Keratinocyte (primary cell): ENCODE results near the gene TBCE. TPM values are rescaled to one million over a fixed set of nuclear protein-coding genes. Genes with fewer than 3 reads are reported as not detected.

Source experiments
- DNase-seq: peaks from one replicate; pipeline ENCODE4 v3.0.0-alpha.2; 2011; ENCODE audit warnings: low read depth, missing footprints, low spot score
- FAIRE-seq: peaks from 2 replicates; lab custom pipeline; 2011; peaks lifted over from hg19 to GRCh38; lab: Jason Lieb, UNC
- H2AFZ ChIP-seq: 2 replicates; pipeline ENCODE4 v1.6.0; 2012; ENCODE audit warnings: low read length, control low read depth, inconsistent platforms; ENCODE audit not compliant: control insufficient read depth
- H3K27ac ChIP-seq: 2 replicates; pipeline ENCODE4 v1.5.1; 2011; ENCODE audit warnings: low read length; ENCODE audit not compliant: control insufficient read depth, insufficient read depth
- H3K27me3 ChIP-seq: 3 replicates; pipeline ENCODE4 v1.6.0; 2011; ENCODE audit warnings: low read length; ENCODE audit not compliant: control insufficient read depth, insufficient read depth; ENCODE audit errors: extremely low read depth
- H3K36me3 ChIP-seq, 2 experiments: 2 replicates in 1 of 2; 3 replicates in 1 of 2; pipeline ENCODE4 v1.5.1; 2011; ENCODE audit warnings: low read length in 2 of 2, mild to moderate bottlenecking in 1 of 2; ENCODE audit not compliant: control insufficient read depth in 2 of 2, insufficient read depth in 2 of 2; ENCODE audit errors: extremely low read depth in 1 of 2
- H3K4me1 ChIP-seq: 3 replicates; pipeline ENCODE4 v1.5.1; 2011; ENCODE audit warnings: low read length; ENCODE audit not compliant: control insufficient read depth, insufficient read depth; ENCODE audit errors: extremely low read depth
- H3K4me2 ChIP-seq: 3 replicates; pipeline ENCODE4 v1.6.0; 2011; ENCODE audit warnings: low read depth, low read length; ENCODE audit not compliant: control insufficient read depth, insufficient read depth; ENCODE audit errors: extremely low read depth
- H3K4me3 ChIP-seq, 3 experiments: fragments of 200-600 bp in 1 of 3; sonication (generic) in 1 of 3; 2 replicates in 2 of 3; 3 replicates in 1 of 3; pipeline ENCODE4 v1.5.1; 2011 to 2016; ENCODE audit warnings: low read length in 3 of 3, mild to moderate bottlenecking in 3 of 3, control low read depth in 2 of 3, inconsistent platforms in 1 of 3, low read depth in 1 of 3, mixed read lengths in 1 of 3, mixed run types in 1 of 3, moderate library complexity in 1 of 3; ENCODE audit not compliant: control insufficient read depth in 2 of 3, insufficient read depth in 2 of 3; ENCODE audit errors: extremely low read depth in 1 of 3
- H3K79me2 ChIP-seq: 2 replicates; pipeline ENCODE4 v1.6.0; 2012; ENCODE audit warnings: low read length; ENCODE audit not compliant: control insufficient read depth, insufficient read depth
- H3K9ac ChIP-seq: 3 replicates; pipeline ENCODE4 v1.6.0; 2011; ENCODE audit warnings: low read length; ENCODE audit not compliant: control insufficient read depth, insufficient read depth; ENCODE audit errors: extremely low read depth
- H3K9me1 ChIP-seq: 3 replicates; pipeline ENCODE4 v1.6.0; 2011; ENCODE audit warnings: low read length; ENCODE audit not compliant: control insufficient read depth, insufficient read depth; ENCODE audit errors: extremely low read depth
- H3K9me3 ChIP-seq: 2 replicates; pipeline ENCODE4 v1.5.1; 2012; ENCODE audit warnings: low read depth, low read length; ENCODE audit not compliant: control insufficient read depth
- H4K20me1 ChIP-seq: 3 replicates; pipeline ENCODE4 v1.6.0; 2011; ENCODE audit warnings: low read length; ENCODE audit not compliant: control insufficient read depth, insufficient read depth; ENCODE audit errors: extremely low read depth
- CTCF ChIP-seq, 3 experiments: IDR thresholded peaks in 1 of 3; conservative IDR thresholded peaks in 1 of 3; optimal IDR thresholded peaks in 1 of 3; 2 replicates in 2 of 3; 3 replicates in 1 of 3; pipeline versions ENCODE3 to v1.5.1; 2011; ENCODE audit warnings: low read length in 3 of 3, mild to moderate bottlenecking in 3 of 3, moderate library complexity in 2 of 3, control low read depth in 1 of 3, inconsistent platforms in 1 of 3; ENCODE audit not compliant: insufficient read depth in 2 of 3; ENCODE audit errors: extremely low read depth in 1 of 3
- EZH2 ChIP-seq: IDR thresholded peaks from one replicate; pipeline ENCODE4 v1.6.1; 2012; ENCODE audit warnings: inconsistent platforms, mild to moderate bottlenecking, low read length, moderate library complexity
- dilution Hi-C: fragments of 300-500 bp; cut with MboI; formaldehyde crosslinking; loops from one replicate; pipeline ENCODE4 v1.7.0; 2020; ENCODE audit warnings: low sequenced_read_pairs; ENCODE audit not compliant: extremely low pct_ligation_motif_present
- polyA plus RNA-seq, 5 experiments: library from polyadenylated mRNA; depleted of rRNA in 3 of 5; stranded (reverse) in 3 of 5; stranded (forward) in 1 of 5; unstranded in 1 of 5; fragments of >200 nt; gene quantifications; 1 replicate in 1 of 5; 2 replicates in 3 of 5; 3 replicates in 1 of 5; pipeline versions ENCODE4 v1.2.1 to v1.2.3, GENCODE V29; 2011 to 2012; ENCODE audit warnings: missing spikeins in 2 of 5, low read depth in 1 of 5, low replicate concordance in 1 of 5

The TBCE gene
- polyA plus RNA-seq, 1 donor (not counting 4 experiments of a cell fraction or from before 2014, with no cell fraction given): 27.5 TPM

DNA sequence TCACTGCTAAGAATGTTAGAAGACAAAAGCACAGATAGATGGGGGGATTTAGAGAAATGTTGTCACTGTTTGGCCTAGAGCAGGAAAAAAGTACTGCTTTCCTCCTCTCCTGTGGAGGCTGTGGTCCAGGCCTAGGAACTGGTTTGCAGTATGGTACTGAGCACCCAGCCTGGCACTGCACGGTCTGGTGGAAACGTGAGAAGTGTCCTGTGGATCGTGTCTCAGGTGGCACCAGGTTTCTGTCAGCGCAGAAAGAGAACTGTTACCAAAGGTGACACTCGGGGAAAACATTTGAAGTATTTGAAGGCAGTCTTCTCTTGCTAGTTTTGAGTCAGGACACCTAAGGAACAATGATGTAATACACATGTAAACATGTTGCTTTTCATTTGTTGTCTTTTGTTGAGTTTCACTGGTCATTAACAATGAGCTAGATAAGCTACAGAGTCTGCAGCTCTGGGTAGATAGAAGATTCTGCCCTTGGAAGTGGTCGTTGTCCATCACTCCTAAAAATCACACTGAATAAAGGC lies 74.0 kb downstream of the TBCE start:
- Histone ChIP-seq H2AFZ (no peak overlapping the region), H3K9me1 (no peaks in the 10 kb centered on the region), H3K4me1 (peaks cover 9% of the 10 kb centered on the region), H3K27ac (no peak overlapping the region), H3K36me3 (peaks cover 19 to 21% of the 10 kb centered on the region in 2 experiments), H4K20me1 (no peaks in the 10 kb centered on the region), H3K27me3 (no peaks in the 10 kb centered on the region), H3K4me3 (no peak overlapping the region), H3K9me3 (no peaks in the 10 kb centered on the region), H3K79me2 (no peaks in the 10 kb centered on the region), H3K9ac (no peak overlapping the region), H3K4me2 (no peak overlapping the region)
- DNase-seq (no peak), FAIRE-seq (no peak)
- TF ChIP-seq EZH2: no peak
- no peak for TF ChIP-seq CTCF (optimal IDR thresholded peaks at IDR 0.05 in 1 of 3, IDR thresholded peaks at IDR 0.05 in 1 of 3, conservative IDR thresholded peaks at IDR 0.05 in 1 of 3; ENCODE audit: extremely low read depth in 1 of 3, insufficient read depth in 2 of 3, low read length in 3 of 3)
- dilution Hi-C loops: no loop called here

GRCh38 chr1:235442788-235443429 lies 75.7 kb downstream of the TBCE start:
- H3K27ac ChIP-seq: peak overlapping the region; percentile 54
- peaks cover 20 to 23% of the 10 kb centered on the region in 2 experiments for H3K36me3 ChIP-seq
- H3K4me2 ChIP-seq: no peak overlapping the region
- H3K4me1 ChIP-seq: peaks cover 9% of the 10 kb centered on the region
- H3K79me2 ChIP-seq: no peaks in the 10 kb centered on the region
- no peaks in the 10 kb centered on the region for H3K27me3 ChIP-seq
- no peaks in the 10 kb centered on the region for H4K20me1 ChIP-seq
- TF ChIP-seq EZH2 (no peak), CTCF (optimal IDR thresholded peaks at IDR 0.05 in 1 of 3, IDR thresholded peaks at IDR 0.05 in 1 of 3, conservative IDR thresholded peaks at IDR 0.05 in 1 of 3; ENCODE audit: extremely low read depth in 1 of 3, insufficient read depth in 2 of 3, low read length in 3 of 3) (no peak)
- DNase-seq (peak; percentile 13), FAIRE-seq (peak; percentile 83)
- H3K9me1 ChIP-seq: no peaks in the 10 kb centered on the region
- H3K9ac ChIP-seq: no peak overlapping the region
- peak overlapping the region; percentile 13 for H2AFZ ChIP-seq
- dilution Hi-C loops: no loop called here
- H3K9me3 ChIP-seq: no peaks in the 10 kb centered on the region
- no peak overlapping the region for H3K4me3 ChIP-seq
